CD4-positive, alpha-beta T cell treated with Interleukin-10 for 1 hour (primary cell): ENCODE data around the gene UBE2Z.
A peak's percentile ranks its signal among the peaks of the same experiment; 100 is the strongest.
"Not testable (repeated sequence)": the region's sequence is repeated elsewhere in the genome, so short reads cannot be mapped to it uniquely, and the experiment has no call there.

Source experiments
- DNase-seq: peaks from one replicate; pipeline ENCODE4 v3.0.0-alpha.2; 2020

The UBE2Z gene

GRCh38 chr17:48908047-48908843 is at the start of gene UBE2Z:
Gene UBE2Z (plus strand): TSS chr17:48908407. CDS start chr17:48908504, 97 bp downstream.
- peak; percentile 94 for DNase-seq

DNA sequence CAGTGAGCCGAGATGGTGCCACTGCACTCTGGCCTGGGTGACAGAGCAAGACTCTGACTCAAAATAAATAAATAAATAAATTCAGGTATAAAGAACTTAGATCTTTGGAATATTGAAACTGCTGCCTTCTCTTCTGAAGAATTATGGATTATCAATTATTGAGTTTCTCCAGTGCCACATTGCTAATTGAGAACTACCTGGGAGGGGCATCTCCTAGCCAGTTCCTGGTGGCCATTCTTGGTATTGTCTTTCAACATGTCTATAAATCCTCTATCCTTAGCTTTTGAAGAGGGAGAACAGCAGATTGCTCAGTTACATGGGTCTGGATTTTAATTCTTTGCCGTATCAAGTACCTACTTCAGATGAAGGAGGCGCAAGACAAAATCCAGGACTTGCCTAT is 48.2 kb upstream of the UBE2Z start:
- no peak for DNase-seq

DNA sequence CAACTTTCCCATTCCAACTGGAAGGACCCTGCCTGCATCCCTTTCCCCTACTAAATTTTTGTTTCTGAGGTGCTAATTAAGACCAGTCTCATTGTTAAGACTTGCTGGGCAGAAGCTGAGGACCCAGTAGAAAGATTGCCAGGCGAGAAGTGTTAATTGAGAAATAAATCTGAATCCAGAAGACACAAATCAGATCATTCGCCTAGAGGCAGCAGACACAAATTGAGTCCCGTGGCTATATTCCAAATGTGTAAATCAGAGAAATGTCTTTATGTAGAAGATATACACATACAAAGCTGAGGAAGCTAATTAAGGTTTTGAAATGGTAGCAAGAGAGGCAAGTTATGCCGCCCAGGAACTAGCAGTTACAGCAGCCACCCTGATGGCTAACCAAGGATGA is 47.8 kb upstream of the UBE2Z start:
- DNase-seq, result no peak

DNA sequence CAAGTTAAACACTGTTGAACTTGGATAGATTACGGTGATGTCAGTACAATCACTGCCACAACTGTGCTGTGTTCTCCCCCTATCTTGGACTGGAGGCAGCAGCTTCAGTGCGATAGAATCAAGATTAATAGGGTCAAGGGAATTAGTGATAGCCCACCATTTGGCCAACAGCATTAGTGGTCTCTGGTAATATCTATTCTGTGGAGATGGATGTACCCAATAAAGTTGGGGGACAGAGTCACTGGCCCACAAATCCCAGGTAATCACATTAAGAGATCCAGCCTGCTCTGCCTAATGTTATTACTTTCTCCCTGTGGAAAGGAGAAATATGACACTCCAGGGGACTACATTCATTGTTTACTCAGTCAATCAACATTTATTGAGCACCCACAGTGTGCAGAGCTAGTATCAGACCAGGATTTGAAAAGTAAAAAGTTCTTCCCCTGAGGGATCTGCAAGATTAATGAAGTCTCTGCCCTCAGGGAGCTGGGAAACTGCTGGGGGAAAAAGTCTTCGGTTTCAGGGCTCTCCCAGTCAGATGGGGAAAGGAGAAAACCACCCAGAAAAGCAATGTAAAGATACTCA is 39.2 kb upstream of the UBE2Z start:
- no peak for DNase-seq

- DNase-seq, result no peak
Observed at GRCh38 chr17:48869821-48870318, 38.3 kb upstream of the UBE2Z start.

DNA sequence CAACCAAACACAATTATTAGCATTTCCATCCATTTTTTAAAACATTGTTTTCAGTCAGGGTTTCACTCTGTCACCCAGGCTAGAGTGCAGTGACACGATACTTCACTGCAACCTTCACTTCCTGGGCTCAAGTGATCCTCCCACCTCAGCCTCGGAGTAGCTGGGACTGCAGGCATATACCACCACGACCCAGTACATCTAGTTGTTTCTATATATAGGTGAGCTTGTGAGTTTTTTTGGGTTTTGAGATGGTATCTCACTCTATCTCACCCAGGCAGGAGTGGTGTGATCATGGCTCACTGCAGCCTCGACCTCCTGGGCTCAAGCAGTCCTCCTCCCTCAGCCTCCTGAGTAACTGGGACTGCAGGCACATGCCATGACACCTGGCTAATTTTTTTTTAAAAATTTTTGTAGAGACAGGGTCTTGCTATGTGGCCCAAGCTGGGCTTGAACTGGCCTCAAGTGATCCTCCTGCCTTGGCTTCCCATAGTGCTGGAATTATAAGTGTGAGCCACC is 37.1 kb upstream of the UBE2Z start:
- no peak for DNase-seq

- DNase-seq, result no peak
Observed at GRCh38 chr17:48871551-48872351, 36.5 kb upstream of the UBE2Z start.

GRCh38 chr17:48872409-48872808 is 35.8 kb upstream of the UBE2Z start:
- DNase-seq, result not testable (repeated sequence)

GRCh38 chr17:48873209-48873608 is 35.0 kb upstream of the UBE2Z start:
- DNase-seq, result no peak

GRCh38 chr17:48873696-48874443 is 34.3 kb upstream of the UBE2Z start:
- DNase-seq, result no peak

DNA sequence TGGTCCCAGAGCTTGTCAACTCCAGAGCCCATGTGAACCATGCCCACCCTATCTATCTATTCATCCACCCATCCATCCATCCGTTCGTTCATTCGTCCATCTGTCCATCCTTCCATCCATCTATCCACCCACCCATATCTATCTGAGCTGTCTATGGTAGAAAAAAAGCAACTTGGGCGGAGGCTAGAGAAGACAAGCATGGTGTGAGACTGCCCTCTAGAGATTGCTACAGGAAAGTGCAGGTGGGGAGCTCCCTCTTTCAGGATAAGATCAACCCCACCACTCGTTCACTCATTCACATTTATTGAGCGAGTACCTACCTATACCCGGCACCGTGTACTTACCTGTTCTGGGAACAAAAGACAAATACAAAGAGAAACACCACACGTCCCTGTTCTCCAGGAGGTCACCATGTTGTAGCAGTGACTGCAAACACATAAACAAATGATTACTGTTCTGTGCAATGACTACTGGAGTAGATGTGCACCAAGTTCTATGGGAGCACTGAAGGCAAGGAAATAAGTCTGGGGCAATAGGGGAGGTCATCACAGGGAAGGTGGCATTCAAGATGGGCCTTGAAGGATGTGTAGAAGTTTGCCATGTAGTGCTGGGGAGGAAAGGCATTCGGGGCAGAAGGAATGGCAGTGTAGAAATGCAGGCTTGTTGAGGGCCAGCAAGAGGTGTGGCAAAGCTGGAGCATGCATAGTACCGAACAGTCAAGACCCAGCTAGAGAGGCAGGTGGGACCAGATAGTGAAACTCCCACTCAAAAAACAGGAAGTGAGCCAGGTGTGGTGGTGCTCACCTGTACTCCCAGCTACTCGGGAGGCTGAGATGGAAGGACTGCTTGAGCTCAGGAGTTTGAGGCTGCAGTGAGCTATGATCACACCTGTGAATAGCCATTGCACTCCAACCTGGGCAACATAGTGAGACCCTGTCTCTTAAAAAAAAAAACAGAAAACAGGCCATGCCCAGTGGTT is 29.0 kb upstream of the UBE2Z start:
- DNase-seq, result peak; percentile 80

DNA sequence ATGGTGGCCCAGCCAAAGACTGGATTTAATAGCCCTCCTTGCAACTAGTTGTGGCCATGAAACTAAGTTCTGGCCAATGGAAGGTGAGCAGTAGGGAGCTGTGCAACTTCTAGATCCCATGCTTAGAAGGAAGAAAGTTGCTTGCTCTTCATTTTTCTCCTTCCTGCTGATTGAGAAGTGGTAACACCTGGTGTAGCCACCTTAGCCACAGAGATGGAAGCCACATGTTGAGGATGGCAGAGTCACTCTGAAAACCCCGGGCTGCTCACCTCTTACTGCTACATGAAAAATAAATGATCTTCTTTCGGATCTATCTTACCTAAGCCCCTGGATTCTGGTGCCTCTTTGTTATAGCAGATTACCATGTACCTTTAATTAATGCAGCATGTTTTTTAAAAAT is 25.9 kb upstream of the UBE2Z start:
- no peak for DNase-seq

DNA sequence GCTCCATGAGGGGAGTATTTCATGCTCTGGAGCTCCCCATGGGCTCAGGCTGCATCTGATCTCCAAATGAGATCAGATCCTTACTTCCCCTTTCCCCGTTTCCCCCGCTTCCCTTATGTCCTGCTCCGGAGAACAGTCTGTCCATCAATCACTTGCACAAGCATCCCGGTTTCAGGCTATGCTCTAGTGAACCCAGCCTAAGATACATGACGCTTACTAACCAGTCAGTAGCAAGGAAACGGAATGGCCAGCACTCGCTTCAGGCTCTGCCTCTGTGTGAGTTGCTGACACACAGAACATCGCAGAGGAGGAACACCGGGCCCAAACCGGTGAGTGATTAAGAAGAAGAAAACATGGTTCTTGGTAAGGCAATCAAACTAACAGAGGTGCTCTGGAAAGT is 25.0 kb upstream of the UBE2Z start:
- DNase-seq, result no peak

DNA sequence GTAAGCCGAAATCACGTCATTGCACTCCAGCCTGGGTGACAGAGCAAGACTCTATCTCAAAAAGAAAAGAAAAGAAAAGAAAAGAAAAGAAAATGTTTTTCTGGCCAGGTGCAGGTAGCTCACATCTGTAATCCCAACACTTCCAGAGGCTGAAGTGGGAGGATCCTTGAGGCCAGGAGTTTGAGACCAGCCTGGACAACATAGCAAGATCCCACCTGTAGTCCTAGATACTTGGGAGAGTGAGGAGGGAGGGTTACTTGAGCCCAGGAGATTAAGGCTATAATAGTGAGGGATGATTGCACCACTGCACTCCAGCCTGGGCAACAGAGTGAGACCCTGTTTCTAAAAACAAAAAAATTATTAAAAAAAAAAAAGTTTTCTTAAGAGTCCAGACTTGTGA is 18.1 kb upstream of the UBE2Z start:
- DNase-seq, result no peak

- no peak for DNase-seq
Observed at GRCh38 chr17:48892940-48893645, 15.1 kb upstream of the UBE2Z start.

- DNase-seq, result no peak
Observed at GRCh38 chr17:48893646-48894508, 14.3 kb upstream of the UBE2Z start.

DNA sequence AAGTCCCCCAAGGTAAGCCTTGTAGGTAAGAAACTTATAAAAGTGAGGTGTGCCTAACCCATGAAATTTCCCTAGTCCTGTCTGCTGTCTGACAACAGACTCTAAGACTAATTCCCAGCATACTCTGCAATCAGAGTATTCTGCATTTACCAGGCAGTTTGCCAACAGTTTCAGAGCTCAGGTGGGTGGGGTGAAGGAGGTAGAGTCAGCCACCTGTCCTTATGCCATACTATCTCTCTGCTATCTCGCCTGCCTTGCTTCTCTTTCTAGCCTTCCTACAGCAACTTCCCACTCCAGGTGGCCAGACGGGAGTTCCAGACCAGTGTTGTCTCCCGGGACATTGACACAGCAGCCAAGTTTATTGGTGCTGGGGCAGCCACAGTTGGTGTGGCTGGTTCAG is 13.3 kb upstream of the UBE2Z start:
- DNase-seq, result no peak

DNA sequence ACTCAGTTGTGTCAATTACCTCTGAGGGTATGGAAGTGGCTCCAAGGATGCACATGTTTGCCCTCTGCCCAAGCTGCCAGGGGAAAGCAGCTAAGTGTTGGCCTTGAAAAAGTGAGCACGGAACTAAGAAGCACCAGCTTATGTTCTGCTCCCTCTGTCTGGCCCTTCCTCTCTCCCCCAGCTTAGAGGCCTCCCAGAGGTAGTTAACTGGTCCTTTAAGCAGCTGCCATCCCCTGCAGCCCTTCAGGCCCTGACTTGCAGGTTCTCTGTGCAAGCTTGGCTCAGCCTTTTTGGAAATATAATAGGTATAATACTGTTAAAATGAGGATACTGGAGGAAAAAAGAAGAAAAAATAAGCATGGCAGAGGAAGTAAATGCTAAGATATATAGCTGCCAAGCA is 7.0 kb upstream of the UBE2Z start:
- no peak for DNase-seq

GRCh38 chr17:48903401-48903800 is 4.8 kb upstream of the UBE2Z start:
- DNase-seq, result no peak

GRCh38 chr17:48904428-48904827 is 3.8 kb upstream of the UBE2Z start:
- no peak for DNase-seq
